Transverse colon (tissue), 4 donors: ENCODE results near the gene RAPGEF3. TPM values are rescaled to one million over a fixed set of nuclear protein-coding genes. Genes with fewer than 3 reads are reported as not detected.

ENCODE experiments used
- DNase-seq: peaks from one replicate; pipeline ENCODE4 v3.0.0-alpha.2; 2019
- H3K27ac ChIP-seq, 4 donors: fragments of 200-600 bp; sonication (generic); 2 replicates each; pipeline ENCODE4 v1.5.1; 2016 to 2018; ENCODE audit warnings: inconsistent platforms in 4 of 4
- H3K27me3 ChIP-seq: fragments of 200-600 bp; sonication (generic); 2 replicates; pipeline ENCODE4 v1.5.1; 2017; ENCODE audit warnings: inconsistent platforms
- H3K36me3 ChIP-seq, 4 donors: fragments of 200-600 bp; sonication (generic); 2 replicates each; pipeline ENCODE4 v1.5.1; 2017 to 2019; ENCODE audit warnings: inconsistent platforms in 4 of 4
- H3K4me1 ChIP-seq, 4 donors: fragments of 200-600 bp; sonication (generic); 2 replicates each; pipeline ENCODE4 v1.5.1; 2017 to 2020; ENCODE audit warnings: inconsistent platforms in 4 of 4
- H3K4me3 ChIP-seq, 4 donors: fragments of 200-600 bp; sonication (generic); 1 replicate in 1 of 4; 2 replicates in 3 of 4; pipeline versions ENCODE4 v1.5.1 to v1.6.1; 2017 to 2019; ENCODE audit warnings: inconsistent platforms in 4 of 4
- H3K9me3 ChIP-seq, 2 donors: fragments of 200-600 bp; sonication (generic); 2 replicates each; pipeline ENCODE4 v1.5.1; 2017 to 2019; ENCODE audit warnings: inconsistent platforms in 2 of 2
- EP300 ChIP-seq: sonication (generic); formaldehyde crosslinking; IDR thresholded peaks from one replicate; pipeline ENCODE4 v1.6.1; 2017; ENCODE audit warnings: antibody characterized with exemption, low read depth
- POLR2A ChIP-seq: fragments of 450-650 bp; IDR thresholded peaks from one replicate; pipeline ENCODE4 v1.6.1; 2016; ENCODE audit warnings: antibody characterized with exemption, mild to moderate bottlenecking, moderate library complexity
- POLR2AphosphoS5 ChIP-seq, 3 donors: sonication (generic); formaldehyde crosslinking; IDR thresholded peaks; one replicate each; pipeline ENCODE4 v1.6.1; 2016; ENCODE audit warnings: antibody characterized with exemption in 3 of 3
- WGBS, 2 donors: methylation state at CpG; one replicate each; pipeline ENCODE4 v1.1.5; 2018; ENCODE audit warnings: low coverage in 1 of 2; 5-methylcytosine and 5-hydroxymethylcytosine counted together
- in situ Hi-C, 4 donors: fragments of 200-750 bp; cut with MboI; loops; one replicate each; pipeline versions ENCODE4 v1.15.0 to v1.15.1; 2017; ENCODE audit warnings: low sequenced_read_pairs in 3 of 4, low pct_ligation_motif_present in 1 of 4, low pct_unique_long_range_greater_than_20kb in 1 of 4
- intact Hi-C: fragments of 100-400 bp; cut with DNase I; formaldehyde crosslinking; loops from one replicate; pipeline ENCODE4 v1.15.1; 2023; ENCODE audit warnings: low total_unique reads
- total RNA-seq, 4 donors: library from RNA; depleted of rRNA; stranded (reverse); fragments of >200 nt; gene quantifications; one replicate each; pipeline ENCODE4 v1.1.0, GENCODE V29; 2016
- TF ChIP-seq, protein P1 (sequence below), 5 experiments: fragments of 200-600 bp in 3 of 5; fragments of 450-650 bp in 2 of 5; sonication (generic) in 3 of 5; IDR thresholded peaks; 1 replicate in 2 of 5; 2 replicates in 3 of 5; pipeline ENCODE4 v1.5.1; 2016 to 2017; ENCODE audit warnings: antibody characterized with exemption in 5 of 5, inconsistent platforms in 3 of 5, mild to moderate bottlenecking in 2 of 5, moderate library complexity in 1 of 5

Gene RAPGEF3
- total RNA-seq, 4 donors from 2014 or later: 8.1 to 51.7 (median 24.6) TPM

DNA sequence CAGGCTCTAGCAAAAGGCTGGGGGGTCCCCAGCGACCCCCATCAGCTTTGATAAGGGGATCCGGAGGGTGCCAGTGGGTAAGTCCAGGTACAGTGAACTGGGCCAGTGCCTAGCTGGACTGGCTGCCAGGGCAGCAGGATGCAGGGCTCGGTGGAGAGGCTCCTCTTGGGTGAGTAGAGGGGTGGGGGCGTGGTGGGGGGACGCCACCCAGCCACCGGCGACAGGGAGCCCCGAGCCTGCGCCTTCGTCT, 171 bp downstream of the RAPGEF3 start:
- no peaks in the 10 kb centered on the region for H3K36me3 ChIP-seq
- in situ Hi-C loops (no loop called here), intact Hi-C loops (no loop called here)
- H3K9me3 ChIP-seq: no peaks in the 10 kb centered on the region
- DNase-seq: no peak
- TF ChIP-seq EP300 (no peak), POLR2A (no peak), POLR2AphosphoS5 (IDR thresholded peaks at IDR 0.05) (no peak)
- TF ChIP-seq, protein P1, sequence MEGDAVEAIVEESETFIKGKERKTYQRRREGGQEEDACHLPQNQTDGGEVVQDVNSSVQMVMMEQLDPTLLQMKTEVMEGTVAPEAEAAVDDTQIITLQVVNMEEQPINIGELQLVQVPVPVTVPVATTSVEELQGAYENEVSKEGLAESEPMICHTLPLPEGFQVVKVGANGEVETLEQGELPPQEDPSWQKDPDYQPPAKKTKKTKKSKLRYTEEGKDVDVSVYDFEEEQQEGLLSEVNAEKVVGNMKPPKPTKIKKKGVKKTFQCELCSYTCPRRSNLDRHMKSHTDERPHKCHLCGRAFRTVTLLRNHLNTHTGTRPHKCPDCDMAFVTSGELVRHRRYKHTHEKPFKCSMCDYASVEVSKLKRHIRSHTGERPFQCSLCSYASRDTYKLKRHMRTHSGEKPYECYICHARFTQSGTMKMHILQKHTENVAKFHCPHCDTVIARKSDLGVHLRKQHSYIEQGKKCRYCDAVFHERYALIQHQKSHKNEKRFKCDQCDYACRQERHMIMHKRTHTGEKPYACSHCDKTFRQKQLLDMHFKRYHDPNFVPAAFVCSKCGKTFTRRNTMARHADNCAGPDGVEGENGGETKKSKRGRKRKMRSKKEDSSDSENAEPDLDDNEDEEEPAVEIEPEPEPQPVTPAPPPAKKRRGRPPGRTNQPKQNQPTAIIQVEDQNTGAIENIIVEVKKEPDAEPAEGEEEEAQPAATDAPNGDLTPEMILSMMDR (IDR thresholded peaks at IDR 0.05): no peak
- H3K4me3 ChIP-seq: peak overlapping the region; percentile 44 to 56 (median 46)
- no peaks in the 10 kb centered on the region for H3K27me3 ChIP-seq
- peaks cover 20 to 51% (median 44%) of the 10 kb centered on the region in 4 donors for H3K4me1 ChIP-seq
- peak overlapping the region; percentile 78 to 84 (median 82) for H3K27ac ChIP-seq
- 9% methylated on average over 3 of the region's 10 CpGs; no CpG with 5 or more reads in 1 of the 2 donors for WGBS, 2 donors

DNA sequence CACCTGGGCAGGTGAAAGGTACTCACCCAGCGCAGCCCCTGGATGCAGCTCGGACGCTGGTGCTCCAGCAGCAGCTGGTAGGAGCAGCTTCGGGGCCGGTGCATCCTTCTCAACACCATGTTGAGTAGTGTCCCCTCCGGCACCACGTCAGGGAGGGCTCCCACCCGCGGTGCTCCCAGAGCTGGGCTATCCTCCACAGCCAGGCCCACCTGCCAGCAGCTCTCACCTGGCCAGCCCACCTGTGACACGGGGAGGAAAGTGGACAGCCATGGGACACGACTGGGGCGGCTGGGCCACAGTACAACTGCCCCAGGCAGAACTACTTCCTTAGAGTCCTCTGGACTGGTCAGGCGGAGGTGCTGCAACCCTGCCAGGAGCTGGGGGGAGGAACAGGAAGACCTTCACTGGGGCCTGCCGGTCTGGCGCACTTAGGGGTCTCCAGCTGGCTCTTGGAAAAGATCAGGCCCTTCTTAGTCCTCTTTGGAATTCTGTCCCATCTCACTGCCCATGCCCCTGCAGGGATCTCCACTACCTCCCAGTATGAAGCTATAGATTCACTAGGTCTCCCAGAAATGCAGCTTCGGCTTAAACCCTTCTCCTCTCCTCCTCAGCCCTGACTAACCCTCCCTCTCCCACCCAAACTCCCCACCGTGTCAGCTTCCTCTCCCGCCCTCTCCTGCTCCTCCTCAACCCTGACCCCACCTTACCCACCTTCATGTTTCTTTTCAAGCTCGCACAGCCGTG, 668 bp downstream of the RAPGEF3 start:
- Histone ChIP-seq H3K27ac (peak overlapping the region; percentile 78 to 84 (median 82)), H3K27me3 (no peaks in the 10 kb centered on the region), H3K36me3 (no peaks in the 10 kb centered on the region), H3K4me1 (peaks cover 23 to 56% (median 49%) of the 10 kb centered on the region in 4 donors), H3K4me3 (peak overlapping the region; percentile 44 to 56 (median 46)), H3K9me3 (no peaks in the 10 kb centered on the region)
- intact Hi-C loops: no loop called here
- WGBS, 2 donors: 33 to 62% methylated on average over 5 to 18 of the region's 20 CpGs
- peak; percentile 14 for DNase-seq
- in situ Hi-C loops: no loop called here
- TF ChIP-seq POLR2A (no peak), POLR2AphosphoS5 (IDR thresholded peaks at IDR 0.05) (no peak), EP300 (no peak)
- TF ChIP-seq, protein P1 (IDR thresholded peaks at IDR 0.05): no peak

DNA sequence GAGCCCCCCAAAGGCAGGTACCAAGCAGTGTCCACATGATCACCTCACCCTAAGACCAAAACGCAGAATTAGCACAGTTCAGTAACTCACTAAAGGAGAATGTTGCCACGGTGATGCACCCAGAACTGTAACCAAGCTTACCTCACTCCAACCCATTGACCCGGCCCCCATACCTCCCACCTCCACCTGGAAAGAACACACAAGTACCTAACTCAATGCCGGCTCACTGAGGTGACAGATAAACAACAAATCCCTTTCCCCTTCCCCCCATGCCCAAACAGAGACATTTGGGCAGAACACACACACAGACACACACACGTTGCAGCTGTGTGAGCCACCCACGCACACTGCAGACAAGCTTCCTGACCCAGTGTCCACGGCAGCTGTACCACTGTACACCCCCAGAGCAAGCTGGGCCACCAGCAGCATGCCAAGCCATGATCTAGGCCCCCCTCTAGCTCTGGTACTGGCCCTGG, 1.3 kb downstream of the RAPGEF3 start:
- intact Hi-C loops: no loop called here
- TF ChIP-seq POLR2A: no peak
- TF ChIP-seq, protein P1 (IDR thresholded peaks at IDR 0.05): no peak
- TF ChIP-seq POLR2AphosphoS5 (IDR thresholded peaks at IDR 0.05): no peak
- TF ChIP-seq EP300: no peak
- DNase-seq: no peak
- H3K9me3 ChIP-seq: no peaks in the 10 kb centered on the region
- H3K4me3 ChIP-seq: peak overlapping the region in 2 of 4 donors; percentile 47 to 56
- WGBS, 2 donors: 63 to 83% methylated on average over 4 to 7 of the region's 7 CpGs
- H3K4me1 ChIP-seq: peaks cover 23 to 61% (median 50%) of the 10 kb centered on the region in 4 donors
- in situ Hi-C loops: no loop called here
- H3K27ac ChIP-seq: peak overlapping the region in 3 of 4 donors; percentile 78 to 83 (median 80)
- no peaks in the 10 kb centered on the region for H3K36me3 ChIP-seq
- H3K27me3 ChIP-seq: no peaks in the 10 kb centered on the region

DNA sequence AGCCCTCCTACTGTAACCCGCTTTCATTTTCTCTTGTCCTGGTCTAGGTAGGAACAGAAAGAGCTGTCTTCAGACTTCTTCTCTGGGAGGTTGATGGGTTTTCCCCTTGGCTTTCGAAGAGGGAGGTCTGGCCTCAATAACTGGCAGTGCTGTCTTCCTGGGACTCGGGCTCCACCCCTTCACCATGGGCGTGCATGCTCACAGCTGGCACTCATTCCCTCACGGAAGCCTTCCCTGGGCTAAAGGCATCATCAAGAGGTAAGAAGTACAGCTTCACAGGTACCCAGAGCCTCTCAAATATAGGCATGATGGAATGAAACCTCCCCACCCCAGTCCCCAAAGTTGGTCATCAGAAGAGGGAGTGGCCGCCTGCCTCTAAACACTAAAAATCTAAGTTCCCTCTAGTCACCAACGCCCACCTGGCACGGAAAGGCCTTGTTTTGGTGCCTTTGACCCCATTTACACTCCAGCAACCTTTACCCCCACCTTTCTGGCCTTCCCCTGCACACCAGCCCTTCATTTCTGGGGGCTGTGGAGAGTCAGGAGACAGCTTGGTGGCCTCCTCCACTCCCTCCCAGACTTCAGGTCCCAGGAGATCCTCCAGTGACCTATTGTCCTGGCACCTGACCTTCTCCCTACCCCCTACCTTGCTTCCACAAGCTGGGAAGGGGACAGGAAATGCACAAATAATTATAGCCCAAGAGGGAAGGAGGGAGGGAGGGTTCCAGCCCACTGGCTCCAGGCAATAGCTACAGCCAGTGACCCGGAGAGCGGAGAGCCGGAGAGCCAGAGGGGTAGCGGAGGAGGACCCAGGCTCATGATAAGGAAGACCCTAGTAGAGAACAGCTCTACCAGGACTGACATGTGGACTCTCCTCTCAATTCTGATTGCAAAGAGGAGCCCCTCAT, 2.8 kb downstream of the RAPGEF3 start:
- Histone ChIP-seq H3K36me3 (no peaks in the 10 kb centered on the region), H3K9me3 (no peaks in the 10 kb centered on the region), H3K4me1 (peaks cover 23 to 61% (median 50%) of the 10 kb centered on the region in 4 donors), H3K27ac (peak overlapping the region; percentile 52 to 82 (median 76)), H3K27me3 (no peaks in the 10 kb centered on the region), H3K4me3 (peak overlapping the region in 1 of 4 donors; percentile 0)
- WGBS, 2 donors: 51 to 81% methylated on average over 3 to 12 of the region's 12 CpGs
- TF ChIP-seq EP300 (no peak), POLR2A (no peak), POLR2AphosphoS5 (IDR thresholded peaks at IDR 0.05) (no peak)
- TF ChIP-seq, protein P1 (IDR thresholded peaks at IDR 0.05): no peak
- intact Hi-C loops (no loop called here), in situ Hi-C loops (no loop called here)
- DNase-seq: peak; percentile 80
